IMR-90 (cell line): ENCODE data around the gene AGMO. TPM values are rescaled to one million over a fixed set of nuclear protein-coding genes. Genes with fewer than 3 reads are reported as not detected.

ENCODE experiments used
- ATAC-seq: fragments of 200-7000 bp; cut with Tn5 transposase; 2 replicates; pipeline ENCODE4 v1.9.1; 2020; ENCODE audit warnings: low read depth, mild to moderate bottlenecking, moderate library complexity
- BruUV-seq: library from RNA; stranded (reverse); fragments of 400-500 nt; replicated peaks from 2 replicates; lab custom pipeline; 2021; lab: Mats Ljungman, UMichigan
- CTCF ChIA-PET: fragments of 300-600 bp; formaldehyde crosslinking; extraction: SDS; loops from one replicate; lab custom pipeline; 2021; ENCODE audit warnings: antibody characterized with exemption; lab: Yijun Ruan, JAX
- POLR2A ChIA-PET: fragments of 300-600 bp; sonication (Branson Sonifier 250); formaldehyde crosslinking; loops from one replicate; lab custom pipeline; 2022; ENCODE audit warnings: antibody characterized with exemption; ENCODE audit not compliant: unreplicated experiment; lab: Charles Lee
- DNase-seq: peaks from one replicate; pipeline ENCODE4 v3.0.0; 2013
- H2AFZ ChIP-seq: replicated peaks from 2 replicates; pipeline ENCODE3; 2013; ENCODE audit warnings: low read length, mild to moderate bottlenecking; ENCODE audit not compliant: poor library complexity
- H2AK5ac ChIP-seq: 2 replicates; pipeline ENCODE4 v1.6.1; 2013; ENCODE audit warnings: low read depth, low read length, inconsistent platforms
- H2AK9ac ChIP-seq: replicated peaks from 2 replicates; pipeline ENCODE3; 2013; ENCODE audit warnings: mild to moderate bottlenecking, low read depth, low read length, moderate library complexity; ENCODE audit not compliant: poor library complexity
- H2BK120ac ChIP-seq: 2 replicates; pipeline ENCODE4 v1.6.1; 2013; ENCODE audit warnings: low read depth, low read length, inconsistent platforms
- H2BK15ac ChIP-seq: 3 replicates; pipeline ENCODE4 v1.6.1; 2013; ENCODE audit warnings: low read depth, low read length, inconsistent platforms
- H2BK20ac ChIP-seq: 2 replicates; pipeline ENCODE4 v1.6.1; 2013; ENCODE audit warnings: low read depth, mild to moderate bottlenecking, inconsistent platforms, low read length, moderate library complexity
- H2BK5ac ChIP-seq: 2 replicates; pipeline ENCODE4 v1.6.1; 2013; ENCODE audit warnings: mild to moderate bottlenecking, low read depth, low read length, inconsistent platforms; ENCODE audit not compliant: poor library complexity, severe bottlenecking
- H3K14ac ChIP-seq: replicated peaks from 2 replicates; pipeline ENCODE4 v1.6.1; 2013; ENCODE audit warnings: low read depth, low read length, inconsistent platforms
- H3K18ac ChIP-seq: 2 replicates; pipeline ENCODE4 v1.6.1; 2013; ENCODE audit warnings: low read depth, low read length, control low read depth
- H3K23ac ChIP-seq: 2 replicates; pipeline ENCODE4 v1.6.1; 2013; ENCODE audit warnings: low read depth, low read length, inconsistent platforms
- H3K27ac ChIP-seq: 2 replicates; pipeline ENCODE4 v1.5.1; 2013; ENCODE audit warnings: mild to moderate bottlenecking, control low read depth, low read length; ENCODE audit not compliant: insufficient read depth
- H3K27me3 ChIP-seq: 2 replicates; pipeline ENCODE4 v1.6.1; 2013; ENCODE audit warnings: low read length; ENCODE audit not compliant: control insufficient read depth, insufficient read depth
- H3K36me3 ChIP-seq: 2 replicates; pipeline ENCODE4 v1.6.1; 2013; ENCODE audit warnings: low read length, mixed read lengths; ENCODE audit not compliant: control insufficient read depth, insufficient read depth
- H3K4ac ChIP-seq: 2 replicates; pipeline ENCODE4 v1.6.1; 2013; ENCODE audit warnings: low read depth, low read length, inconsistent platforms
- H3K4me1 ChIP-seq: 2 replicates; pipeline ENCODE4 v1.6.1; 2013; ENCODE audit warnings: low read length, mixed read lengths; ENCODE audit not compliant: control insufficient read depth, insufficient read depth
- H3K4me2 ChIP-seq: 2 replicates; pipeline ENCODE4 v1.6.1; 2013; ENCODE audit warnings: low read depth, mild to moderate bottlenecking, control low read depth, low read length, moderate library complexity
- H3K4me3 ChIP-seq: 2 replicates; pipeline ENCODE4 v1.5.1; 2013; ENCODE audit warnings: low read depth, mild to moderate bottlenecking, control low read depth, low read length, moderate library complexity; ENCODE audit not compliant: insufficient read depth
- H3K56ac ChIP-seq: 2 replicates; pipeline ENCODE4 v1.6.1; 2013; ENCODE audit warnings: low read length, inconsistent platforms; ENCODE audit not compliant: insufficient read depth; ENCODE audit errors: extremely low read depth
- H3K79me1 ChIP-seq, 2 experiments: 2 replicates each; pipeline ENCODE4 v1.6.1; 2013; ENCODE audit warnings: low read length in 2 of 2, inconsistent platforms in 1 of 2, low read depth in 1 of 2
- H3K9ac ChIP-seq: 2 replicates; pipeline ENCODE4 v1.6.1; 2013; ENCODE audit warnings: low read depth, low read length, control low read depth
- H3K9me1 ChIP-seq: 2 replicates; pipeline ENCODE4 v1.6.1; 2013; ENCODE audit warnings: low read length, inconsistent platforms; ENCODE audit not compliant: insufficient read depth
- H3K9me3 ChIP-seq: 2 replicates; pipeline ENCODE4 v1.6.1; 2013; ENCODE audit warnings: low read length; ENCODE audit not compliant: control insufficient read depth, insufficient read depth
- H4K20me1 ChIP-seq: 2 replicates; pipeline ENCODE4 v1.6.1; 2013; ENCODE audit warnings: low read length, inconsistent platforms; ENCODE audit not compliant: insufficient read depth
- H4K5ac ChIP-seq: 2 replicates; pipeline ENCODE4 v1.6.1; 2013; ENCODE audit warnings: mild to moderate bottlenecking, low read depth, low read length, control low read depth
- H4K8ac ChIP-seq, 2 experiments: 2 replicates each; pipeline ENCODE4 v1.6.1; 2013; ENCODE audit warnings: low read depth in 2 of 2, low read length in 2 of 2, control low read depth in 1 of 2, inconsistent platforms in 1 of 2
- H4K91ac ChIP-seq: 2 replicates; pipeline ENCODE4 v1.6.1; 2013; ENCODE audit warnings: low read depth, low read length, inconsistent platforms; ENCODE audit not compliant: insufficient read depth
- BHLHE40 ChIP-seq: fragments of 150-350 bp; IDR thresholded peaks from 2 replicates; pipeline ENCODE4 v1.6.1; 2016; ENCODE audit warnings: mild to moderate bottlenecking, low read depth, low read length
- CEBPB ChIP-seq: IDR thresholded peaks from 2 replicates; pipeline ENCODE4 v1.6.1; 2012; ENCODE audit warnings: low read depth, low read length, improper control_type of control experiment
- CHD1 ChIP-seq: IDR thresholded peaks from 2 replicates; pipeline ENCODE4 v1.6.1; 2012; ENCODE audit warnings: low read depth, low read length, improper control_type of control experiment
- ELK1 ChIP-seq: fragments of 150-350 bp; IDR thresholded peaks from 2 replicates; pipeline ENCODE4 v1.6.1; 2016; ENCODE audit warnings: low read depth, mild to moderate bottlenecking, low read length, moderate library complexity, borderline replicate concordance
- FOS ChIP-seq: fragments of 150-350 bp; IDR thresholded peaks from 2 replicates; pipeline ENCODE4 v1.6.1; 2016; ENCODE audit warnings: low read depth, low read length
- MAFK ChIP-seq: IDR thresholded peaks from 2 replicates; pipeline ENCODE4 v1.6.1; 2012; ENCODE audit warnings: low read depth, low read length, improper control_type of control experiment
- MAZ ChIP-seq: IDR thresholded peaks from 2 replicates; pipeline ENCODE4 v1.6.1; 2012; ENCODE audit warnings: low read depth, mild to moderate bottlenecking, low read length, improper control_type of control experiment, moderate library complexity, borderline replicate concordance
- MXI1 ChIP-seq: IDR thresholded peaks from 2 replicates; pipeline ENCODE4 v1.6.1; 2012; ENCODE audit warnings: low read depth, mild to moderate bottlenecking, low read length, moderate library complexity, borderline replicate concordance
- NFE2L2 ChIP-seq: fragments of 150-350 bp; IDR thresholded peaks from 2 replicates; pipeline ENCODE4 v1.6.1; 2016; ENCODE audit warnings: low read depth, mild to moderate bottlenecking, low read length
- POLR2A ChIP-seq: IDR thresholded peaks from 2 replicates; pipeline ENCODE4 v1.6.1; 2012; ENCODE audit warnings: mild to moderate bottlenecking, low read depth, low read length
- RAD21 ChIP-seq: IDR thresholded peaks from 2 replicates; pipeline ENCODE4 v1.6.1; 2012; ENCODE audit warnings: low read length, improper control_type of control experiment
- RCOR1 ChIP-seq: IDR thresholded peaks from 2 replicates; pipeline ENCODE4 v1.6.1; 2012; ENCODE audit warnings: mild to moderate bottlenecking, low read length, improper control_type of control experiment; ENCODE audit not compliant: insufficient replicate concordance
- RFX5 ChIP-seq: IDR thresholded peaks from 2 replicates; pipeline ENCODE4 v1.8.0; 2012; ENCODE audit warnings: low read depth, mild to moderate bottlenecking, low read length, moderate library complexity
- SMC3 ChIP-seq: fragments of 150-350 bp; IDR thresholded peaks from 2 replicates; pipeline ENCODE4 v1.6.1; 2016; ENCODE audit warnings: low read depth, mild to moderate bottlenecking, antibody characterized with exemption, low read length, moderate library complexity
- USF2 ChIP-seq: fragments of 150-350 bp; IDR thresholded peaks from 2 replicates; pipeline ENCODE4 v1.6.1; 2017; ENCODE audit warnings: mild to moderate bottlenecking, antibody characterized with exemption, low read length, low read depth
- WGBS, 2 experiments: methylation state at CpG; one replicate each; pipeline versions ENCODE4 v1.1.5 to v1.1.7; 2013; ENCODE audit warnings: missing lambda C conversion rate in 2 of 2; ENCODE audit not compliant: insufficient read length in 1 of 2; ENCODE audit errors: extremely low coverage in 2 of 2; 5-methylcytosine and 5-hydroxymethylcytosine counted together
- dilution Hi-C: fragments of 300-500 bp; cut with HindIII; formaldehyde crosslinking; loops from one replicate; pipeline ENCODE4 v1.14.3; 2018; ENCODE audit warnings: low sequenced_read_pairs; ENCODE audit not compliant: unreplicated experiment
- in situ Hi-C: fragments of 300-500 bp; cut with MboI; formaldehyde crosslinking; loops from 3 replicates; pipeline ENCODE4 v1.14.3; 2019; ENCODE audit warnings: low sequenced_read_pairs, inconsistent platforms, mixed read lengths
- intact Hi-C: fragments of 100-400 bp; cut with micrococcal nuclease; formaldehyde crosslinking; loops from 2 replicates; pipeline ENCODE4 v1.10.0; 2022
- polyA plus RNA-seq, 3 experiments: library from polyadenylated mRNA; depleted of rRNA; stranded (reverse); fragments of >200 nt; gene quantifications; 2 replicates each; pipeline ENCODE4 v1.2.3, GENCODE V29; 2012; ENCODE audit warnings: low replicate concordance in 1 of 3
- total RNA-seq: library from RNA; depleted of rRNA; stranded (reverse); fragments of >200 nt; gene quantifications from 2 replicates; pipeline ENCODE4 v1.2.3, GENCODE V29; 2012
- TF ChIP-seq, protein P1 (sequence below): conservative IDR thresholded peaks from 2 replicates; pipeline ENCODE4 v1.5.1; 2012; ENCODE audit warnings: mild to moderate bottlenecking, low read depth, low read length, improper control_type of control experiment

The AGMO gene
- total and polyA plus RNA-seq, 2 of the 4 experiments (the other 2 are of a cell fraction): not detected

GRCh38 chr7:15280078-15280733, 281.6 kb downstream of the AGMO start:
- Histone ChIP-seq H3K36me3 (no peaks in the 10 kb centered on the region), H4K20me1 (no peaks in the 10 kb centered on the region), H3K79me1 (no peaks in the 10 kb centered on the region), H2AK5ac (no peak overlapping the region), H3K9ac (no peak overlapping the region), H3K4me3 (no peak overlapping the region), H3K27ac (no peak overlapping the region), H3K18ac (no peak overlapping the region), H4K5ac (no peak overlapping the region), H3K9me3 (peaks cover 11% of the 10 kb centered on the region), H3K9me1 (no peaks in the 10 kb centered on the region), H3K14ac (no peak overlapping the region), H3K56ac (no peak overlapping the region), H2AK9ac (no peak overlapping the region), H2BK15ac (no peak overlapping the region), H2AFZ (no peak overlapping the region), H3K4me1 (no peaks in the 10 kb centered on the region), H3K23ac (no peak overlapping the region), H2BK20ac (no peak overlapping the region), H2BK5ac (no peak overlapping the region), H3K4ac (no peak overlapping the region), H4K8ac (no peak overlapping the region), H3K4me2 (no peak overlapping the region), H4K91ac (no peak overlapping the region), H2BK120ac (no peak overlapping the region), H3K27me3 (no peaks in the 10 kb centered on the region)
- WGBS, 2 experiments: no CpG with 5 or more reads among the region's 3 CpGs
- DNase-seq: no peak
- in situ Hi-C loops: no loop called here
- ChIA-PET CTCF (no interaction called here), POLR2A (no interaction called here)
- no peak for TF ChIP-seq POLR2A
- TF ChIP-seq RCOR1: no peak
- TF ChIP-seq USF2: no peak
- TF ChIP-seq RAD21: no peak
- no peak for TF ChIP-seq RFX5
- no peak for TF ChIP-seq ELK1
- TF ChIP-seq FOS: no peak
- no peak for TF ChIP-seq CEBPB
- no peak for TF ChIP-seq MXI1
- no peak for TF ChIP-seq MAFK
- TF ChIP-seq CHD1: no peak
- no peak for TF ChIP-seq MAZ
- TF ChIP-seq BHLHE40: no peak
- TF ChIP-seq SMC3: no peak
- TF ChIP-seq, protein P1, sequence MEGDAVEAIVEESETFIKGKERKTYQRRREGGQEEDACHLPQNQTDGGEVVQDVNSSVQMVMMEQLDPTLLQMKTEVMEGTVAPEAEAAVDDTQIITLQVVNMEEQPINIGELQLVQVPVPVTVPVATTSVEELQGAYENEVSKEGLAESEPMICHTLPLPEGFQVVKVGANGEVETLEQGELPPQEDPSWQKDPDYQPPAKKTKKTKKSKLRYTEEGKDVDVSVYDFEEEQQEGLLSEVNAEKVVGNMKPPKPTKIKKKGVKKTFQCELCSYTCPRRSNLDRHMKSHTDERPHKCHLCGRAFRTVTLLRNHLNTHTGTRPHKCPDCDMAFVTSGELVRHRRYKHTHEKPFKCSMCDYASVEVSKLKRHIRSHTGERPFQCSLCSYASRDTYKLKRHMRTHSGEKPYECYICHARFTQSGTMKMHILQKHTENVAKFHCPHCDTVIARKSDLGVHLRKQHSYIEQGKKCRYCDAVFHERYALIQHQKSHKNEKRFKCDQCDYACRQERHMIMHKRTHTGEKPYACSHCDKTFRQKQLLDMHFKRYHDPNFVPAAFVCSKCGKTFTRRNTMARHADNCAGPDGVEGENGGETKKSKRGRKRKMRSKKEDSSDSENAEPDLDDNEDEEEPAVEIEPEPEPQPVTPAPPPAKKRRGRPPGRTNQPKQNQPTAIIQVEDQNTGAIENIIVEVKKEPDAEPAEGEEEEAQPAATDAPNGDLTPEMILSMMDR: no peak
- no peak for TF ChIP-seq NFE2L2
- no TSS peak for BruUV-seq
- dilution Hi-C loops: no loop called here
- intact Hi-C loops: no loop called here
- no peak for ATAC-seq
